ENCODE data around the gene CYB5R2.

CYB5R2 gene

GRCh38 chr11:7672960-7673723, at the start of gene CYB5R2:
CYB5R2 (minus strand) TSS chr11:7673500; CDS start chr11:7672825, 675 bp downstream.
- H3K4me3 ChIP-seq (ENCODE audit: low read depth, low read length), result peak within 1 kb of the TSS; percentile 48
- no peak for TF ChIP-seq CTCF (IDR thresholded peaks at IDR 0.05; ENCODE audit: borderline replicate concordance, insufficient read depth, low read depth, low read length)

- H3K4me3 ChIP-seq (ENCODE audit: low read depth, low read length), result no peak overlapping the region
- TF ChIP-seq CTCF (IDR thresholded peaks at IDR 0.05; ENCODE audit: borderline replicate concordance, insufficient read depth, low read depth, low read length), result no peak
Observed at GRCh38 chr11:7714786-7715185, 41.5 kb upstream of the CYB5R2 start.

- no peak within 1 kb of the TSS for H3K4me3 ChIP-seq (ENCODE audit: low read depth, low read length)
- no peak for TF ChIP-seq CTCF (IDR thresholded peaks at IDR 0.05; ENCODE audit: borderline replicate concordance, insufficient read depth, low read depth, low read length)
Observed at GRCh38 chr11:7706377-7706776, 33.1 kb upstream of the CYB5R2 start, which contains the start of gene OVCH2. OVCH2 (minus strand) TSS chr11:7706477; CDS start chr11:7706394, 83 bp downstream.

GRCh38 chr11:7703740-7704139, 30.4 kb upstream of the CYB5R2 start:
- TF ChIP-seq CTCF (IDR thresholded peaks at IDR 0.05; ENCODE audit: borderline replicate concordance, insufficient read depth, low read depth, low read length), result no peak
- no peak overlapping the region for H3K4me3 ChIP-seq (ENCODE audit: low read depth, low read length)

GRCh38 chr11:7696424-7696823, 23.1 kb upstream of the CYB5R2 start:
- no peak for TF ChIP-seq CTCF (IDR thresholded peaks at IDR 0.05; ENCODE audit: borderline replicate concordance, insufficient read depth, low read depth, low read length)
- H3K4me3 ChIP-seq (ENCODE audit: low read depth, low read length), result no peak overlapping the region

- no peak for TF ChIP-seq CTCF (IDR thresholded peaks at IDR 0.05; ENCODE audit: borderline replicate concordance, insufficient read depth, low read depth, low read length)
- no peak overlapping the region for H3K4me3 ChIP-seq (ENCODE audit: low read depth, low read length)
Observed at GRCh38 chr11:7694235-7694634, 20.9 kb upstream of the CYB5R2 start.

- TF ChIP-seq CTCF (IDR thresholded peaks at IDR 0.05; ENCODE audit: borderline replicate concordance, insufficient read depth, low read depth, low read length), result no peak
- no peak overlapping the region for H3K4me3 ChIP-seq (ENCODE audit: low read depth, low read length)
Observed at GRCh38 chr11:7692426-7692825, 19.1 kb upstream of the CYB5R2 start.
